Stimulated activated CD8-positive, alpha-beta memory T cell treated with anti-CD3 and anti-CD28 coated beads, Interleukin-15, amount 100 ng/mL, for 1 hour (primary cell): ENCODE data around the gene VPS11.
"Not testable (repeated sequence)": the region's sequence is repeated elsewhere in the genome, so short reads cannot be mapped to it uniquely, and the experiment has no call there.

Experiments used
- DNase-seq: peaks from one replicate; pipeline ENCODE4 v3.0.0-alpha.2; 2020; ENCODE audit warnings: low read depth

Gene VPS11

DNA sequence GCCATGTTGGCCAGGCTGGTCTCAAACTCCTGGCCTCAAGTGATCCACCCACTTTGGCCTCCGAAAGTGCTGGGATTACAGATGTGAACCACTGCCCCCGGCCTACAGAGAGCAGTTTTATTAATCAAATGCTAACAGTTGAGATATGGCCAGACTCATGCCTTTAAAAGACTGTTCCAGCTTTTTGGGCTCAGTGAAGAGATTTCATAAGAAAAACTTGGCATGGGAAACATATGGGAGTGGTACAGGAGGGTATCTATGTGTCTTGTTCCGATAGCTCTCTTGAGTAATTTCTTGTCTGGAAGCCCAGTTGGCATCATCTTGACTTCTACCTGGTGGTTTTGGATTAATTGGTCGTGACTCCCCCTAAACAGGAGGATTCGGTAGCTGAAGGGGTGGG lies 28.7 kb upstream of the VPS11 start:
- DNase-seq, result no peak

- DNase-seq, result not testable (repeated sequence)
These were observed 28.1 kb upstream of the VPS11 start for GRCh38 chr11:119039471-119039870.

DNA sequence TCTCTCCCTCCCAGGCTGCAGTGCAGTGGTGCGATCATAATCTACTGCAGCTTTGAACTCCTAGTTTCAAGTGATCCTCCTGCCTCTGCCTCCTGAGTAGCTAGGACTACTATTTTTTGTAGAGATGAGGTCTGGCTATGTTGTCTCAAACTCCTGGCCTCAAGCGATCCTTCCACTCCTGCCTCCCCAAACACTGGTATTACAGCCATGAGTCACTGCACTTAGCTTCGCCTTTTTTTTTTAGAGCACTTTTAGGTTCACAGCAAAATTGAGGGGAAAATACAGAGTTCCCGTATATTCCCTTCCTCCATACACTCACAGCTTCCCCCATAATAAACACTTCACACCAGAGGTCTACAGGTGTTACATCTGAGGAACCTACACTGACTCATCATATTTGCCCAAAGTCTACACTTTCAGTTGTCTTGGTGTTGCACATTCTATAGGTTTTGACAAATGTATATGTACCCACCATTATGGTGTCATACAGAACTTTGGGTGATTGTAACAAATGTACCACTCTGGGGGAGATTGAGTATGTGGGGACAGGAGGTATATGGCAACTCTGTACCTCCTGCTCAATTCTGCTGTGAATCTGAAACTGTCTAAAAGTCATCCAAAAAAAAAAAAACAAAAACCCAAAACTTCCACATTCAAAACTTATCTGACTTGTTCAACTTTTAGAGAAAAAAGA lies 25.6 kb upstream of the VPS11 start:
- DNase-seq, result no peak

- no peak for DNase-seq
These were observed 24.7 kb upstream of the VPS11 start for GRCh38 chr11:119042927-119043326.

DNA sequence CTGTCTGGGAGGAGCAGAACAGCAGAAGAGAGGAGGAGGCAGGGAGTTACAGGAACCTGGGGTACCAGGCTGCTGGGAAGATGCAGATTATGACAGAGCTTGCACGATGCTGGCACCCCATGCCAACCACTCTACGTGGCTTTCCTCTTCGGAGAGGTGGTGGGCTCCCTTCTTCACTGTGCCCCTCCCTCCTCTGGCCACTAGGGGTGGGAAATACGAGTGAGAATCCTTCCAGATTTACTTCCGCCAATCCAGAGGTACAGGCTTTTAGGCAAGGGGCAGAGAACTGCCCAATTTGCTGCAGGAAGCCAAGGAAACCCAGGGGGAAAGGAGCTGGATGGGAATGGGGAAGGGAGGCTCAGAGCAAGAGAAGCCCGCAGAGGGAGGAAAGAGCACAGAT lies 22.9 kb upstream of the VPS11 start:
- DNase-seq, result no peak

DNA sequence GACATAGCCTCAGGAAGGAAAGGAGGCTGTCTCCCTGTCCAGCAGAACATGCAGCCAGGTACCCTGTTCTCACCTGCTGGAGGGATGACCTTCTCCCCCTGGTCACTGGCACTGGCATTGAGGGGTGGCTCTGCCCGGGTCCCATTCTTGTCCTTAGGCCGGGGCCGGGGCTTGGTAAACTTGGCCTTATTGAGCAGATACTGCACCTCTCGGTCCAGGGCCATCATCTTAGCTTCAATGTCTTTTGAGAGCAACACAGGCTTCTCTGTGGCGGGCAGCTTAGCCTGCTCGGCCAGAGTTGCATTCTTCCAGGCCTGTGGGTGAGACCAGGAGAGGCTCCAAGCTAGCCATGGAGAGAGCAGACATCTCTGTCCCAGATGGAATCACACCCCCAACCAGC lies 21.1 kb upstream of the VPS11 start:
- no peak for DNase-seq

- DNase-seq, result no peak
These were observed 20.4 kb upstream of the VPS11 start for GRCh38 chr11:119047205-119047604.

GRCh38 chr11:119048644-119049043 lies 19.0 kb upstream of the VPS11 start:
- DNase-seq, result no peak

- no peak for DNase-seq
These were observed 18.5 kb upstream of the VPS11 start for GRCh38 chr11:119049081-119049480.

DNA sequence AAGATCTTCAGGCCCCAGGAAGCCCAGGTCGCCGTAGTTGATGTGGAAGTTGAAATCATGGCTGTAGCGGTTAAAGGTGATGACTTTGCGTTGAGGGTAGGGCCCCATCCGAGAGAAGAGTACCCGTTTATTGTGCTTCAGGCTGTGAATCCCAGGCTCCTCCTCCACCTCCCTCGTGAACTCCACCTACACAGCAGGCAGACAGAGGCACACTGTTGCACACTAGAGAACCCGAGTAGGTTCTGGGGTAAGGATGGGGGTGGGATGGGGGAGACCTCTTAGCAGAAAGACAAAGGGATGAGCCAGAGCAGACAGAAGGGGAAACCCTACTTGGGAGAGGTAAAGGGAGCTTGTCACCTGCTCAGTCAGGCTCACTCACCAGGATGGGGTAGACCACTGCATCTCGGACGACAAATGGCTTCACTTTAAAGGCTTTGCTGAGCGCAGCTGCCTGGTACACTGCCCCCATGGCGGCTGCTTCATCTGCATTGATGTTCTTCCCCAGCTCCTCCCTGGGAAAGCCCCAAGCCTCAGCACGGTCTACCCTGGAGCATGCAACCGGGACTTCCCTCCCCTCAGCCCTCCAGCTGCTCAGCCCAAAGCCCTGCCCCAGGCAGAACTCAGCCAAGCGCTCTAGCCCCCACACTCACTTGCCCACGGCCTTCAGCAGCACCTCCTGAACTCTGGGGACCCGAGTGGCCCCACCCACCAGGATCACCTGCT lies 16.0 kb upstream of the VPS11 start:
- no peak for DNase-seq

GRCh38 chr11:119052163-119052814 lies 15.3 kb upstream of the VPS11 start:
- no peak for DNase-seq

- DNase-seq, result no peak
These were observed 13.2 kb upstream of the VPS11 start for GRCh38 chr11:119054418-119054817.

DNA sequence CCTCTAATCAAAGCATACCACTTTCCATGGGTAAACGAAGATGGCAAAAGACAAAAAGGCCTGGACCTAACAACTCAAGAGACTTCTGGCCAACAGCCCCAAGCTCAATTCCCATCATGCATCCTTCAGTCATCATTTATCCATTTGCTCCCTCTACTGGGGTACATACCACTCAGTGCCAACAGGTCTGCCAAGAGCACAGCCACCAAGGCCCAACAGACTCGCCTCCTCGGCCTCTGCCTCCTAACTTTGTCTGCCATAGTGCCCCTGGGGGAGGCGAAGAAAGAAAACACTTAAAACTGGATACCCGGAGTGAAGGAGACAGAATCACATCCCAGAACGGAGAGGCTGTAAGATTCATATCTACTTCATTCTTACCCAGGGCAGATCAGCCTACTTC lies 11.7 kb upstream of the VPS11 start:
- no peak for DNase-seq

DNA sequence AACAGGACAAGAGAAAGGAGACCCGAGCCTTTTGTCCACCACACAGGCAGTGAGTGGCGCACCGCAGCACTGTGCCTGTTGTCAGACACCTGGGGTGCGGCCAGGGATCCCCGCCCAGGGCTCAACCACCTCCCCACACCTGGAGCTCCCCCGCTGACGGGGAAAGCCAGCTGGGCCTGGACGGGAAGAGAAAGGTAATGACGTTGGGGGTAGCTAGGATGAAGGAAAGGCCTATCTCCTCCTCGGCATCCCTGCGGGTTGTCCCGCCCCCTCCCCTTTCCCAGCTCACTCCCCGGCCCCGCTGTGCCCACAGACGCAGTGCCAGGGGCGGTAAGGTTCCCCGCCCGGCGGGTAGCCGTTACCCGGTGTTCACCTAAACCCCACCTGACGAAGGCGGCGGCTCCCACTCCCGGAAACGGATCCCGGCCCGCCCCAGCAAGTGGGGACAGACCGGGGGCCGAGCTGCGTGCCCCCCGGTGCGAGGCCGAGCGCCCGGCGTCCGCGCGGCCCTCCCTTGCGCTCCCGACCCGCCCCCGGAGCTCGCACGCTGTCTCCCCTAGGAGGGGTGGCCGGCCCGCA lies 11.1 kb upstream of the VPS11 start:
- no peak for DNase-seq

GRCh38 chr11:119057000-119057769 lies 10.4 kb upstream of the VPS11 start, which contains the start of gene HYOU1:
Gene HYOU1, minus strand, starts transcription at chr11:119057205. Its CDS starts 1,045 bp downstream, at chr11:119056160.
- peak; percentile 94 for DNase-seq

- DNase-seq, result not testable (repeated sequence)
These were observed 8.5 kb upstream of the VPS11 start for GRCh38 chr11:119059128-119059527.

DNA sequence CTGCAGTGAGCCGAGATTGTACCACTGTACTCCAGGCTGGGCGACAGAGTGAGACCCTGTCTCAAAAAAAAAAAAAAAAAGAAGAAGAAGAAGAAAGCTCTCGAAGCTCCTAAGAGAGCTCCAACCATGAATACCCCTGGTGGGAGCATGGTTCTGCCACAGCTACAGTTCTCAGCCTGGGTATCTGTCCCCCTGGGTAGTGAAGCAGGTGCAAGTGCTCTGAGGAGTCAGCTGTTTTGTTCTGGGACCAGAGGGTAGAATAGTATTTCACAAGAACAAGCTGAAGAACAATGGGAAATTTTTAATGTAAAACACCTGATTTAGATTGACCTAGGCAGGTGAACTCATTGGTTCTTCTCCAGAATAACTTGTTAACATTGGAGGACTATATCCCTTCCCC lies 6.4 kb upstream of the VPS11 start:
- DNase-seq, result no peak

- no peak for DNase-seq
These were observed 4.8 kb upstream of the VPS11 start for GRCh38 chr11:119062779-119063178.

- no peak for DNase-seq
These were observed 2.2 kb upstream of the VPS11 start for GRCh38 chr11:119065369-119065768.

- DNase-seq, result no peak
These were observed 10.2 kb downstream of the VPS11 start for GRCh38 chr11:119077839-119078238.

DNA sequence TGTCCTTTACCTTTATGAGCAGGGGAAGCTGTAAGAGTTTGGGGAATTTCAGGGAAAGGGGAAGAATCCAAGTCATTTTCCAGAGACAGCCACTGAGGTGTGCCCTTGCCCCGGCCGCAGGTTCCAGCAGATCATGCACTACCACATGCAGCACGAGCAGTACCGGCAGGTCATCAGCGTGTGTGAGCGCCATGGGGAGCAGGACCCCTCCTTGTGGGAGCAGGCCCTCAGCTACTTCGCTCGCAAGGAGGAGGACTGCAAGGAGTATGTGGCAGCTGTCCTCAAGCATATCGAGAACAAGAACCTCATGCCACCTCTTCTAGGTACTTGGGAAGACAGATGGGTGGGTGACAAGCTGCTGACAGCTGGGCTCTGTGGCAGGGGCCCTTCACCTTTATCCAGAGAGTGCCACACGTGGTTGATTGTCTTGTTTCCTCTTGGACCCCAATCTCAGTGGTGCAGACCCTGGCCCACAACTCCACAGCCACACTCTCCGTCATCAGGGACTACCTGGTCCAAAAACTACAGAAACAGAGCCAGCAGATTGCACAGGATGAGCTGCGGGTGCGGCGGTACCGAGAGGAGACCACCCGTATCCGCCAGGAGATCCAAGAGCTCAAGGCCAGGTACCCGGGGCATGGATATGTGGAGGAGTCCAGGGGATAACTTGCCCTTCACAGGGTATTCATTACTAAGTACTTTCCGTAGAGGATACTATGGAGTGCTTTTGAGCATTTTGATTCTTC lies 11.2 kb downstream of the VPS11 start:
- DNase-seq, result no peak
